PC-9 (cell line): ENCODE measurements around the gene RGS11. TPM values are rescaled to one million over a fixed set of nuclear protein-coding genes. Genes with fewer than 3 reads are reported as not detected.

ENCODE experiments used
- BruUV-seq: library from RNA; stranded (reverse); fragments of 400-500 nt; replicated peaks from 2 replicates; lab custom pipeline; 2021; lab: Mats Ljungman, UMichigan
- CTCF ChIA-PET: fragments of 300-600 bp; sonication (Branson Sonifier 250); formaldehyde crosslinking; loops from one replicate; lab custom pipeline; 2022; ENCODE audit warnings: antibody characterized with exemption; lab: Charles Lee
- POLR2A ChIA-PET: fragments of 300-600 bp; sonication (Branson Sonifier 250); formaldehyde crosslinking; loops from one replicate; lab custom pipeline; 2022; ENCODE audit warnings: antibody characterized with exemption; ENCODE audit not compliant: unreplicated experiment; lab: Charles Lee
- DNase-seq, 2 experiments: peaks; one replicate each; pipeline versions ENCODE4 v3.0.0 to v3.0.0-alpha.2; 2015 to 2022; ENCODE audit warnings: mixed read lengths in 1 of 2
- H2AFZ ChIP-seq: fragments of 200-600 bp; sonication (generic); 2 replicates; pipeline ENCODE4 v1.8.1; 2017; ENCODE audit warnings: antibody characterized with exemption
- H3F3A ChIP-seq: fragments of 200-600 bp; sonication (generic); 2 replicates; pipeline ENCODE4 v1.8.1; 2017; ENCODE audit warnings: antibody characterized with exemption, mild to moderate bottlenecking, low read depth; ENCODE audit not compliant: insufficient read depth
- H3K27ac ChIP-seq: fragments of 200-600 bp; sonication (generic); 2 replicates; pipeline ENCODE4 v1.6.1; 2016; ENCODE audit warnings: mixed run types
- H3K27me3 ChIP-seq: fragments of 200-600 bp; sonication (generic); 2 replicates; pipeline ENCODE4 v1.6.1; 2016; ENCODE audit warnings: low read depth, mixed run types; ENCODE audit not compliant: insufficient read depth
- H3K36me3 ChIP-seq: fragments of 200-600 bp; sonication (generic); 2 replicates; pipeline ENCODE4 v1.6.1; 2016; ENCODE audit warnings: low read depth, mixed run types
- H3K4me1 ChIP-seq: fragments of 200-600 bp; sonication (generic); replicated peaks from 2 replicates; pipeline ENCODE4 v1.6.1; 2016; ENCODE audit warnings: mixed run types; ENCODE audit not compliant: insufficient read depth
- H3K4me2 ChIP-seq: fragments of 200-600 bp; sonication (generic); 2 replicates; pipeline ENCODE4 v1.6.1; 2017; ENCODE audit warnings: mixed run types
- H3K4me3 ChIP-seq: fragments of 200-600 bp; sonication (generic); 2 replicates; pipeline ENCODE4 v1.6.1; 2016; ENCODE audit warnings: mixed run types
- H3K79me2 ChIP-seq: fragments of 200-600 bp; sonication (generic); 2 replicates; pipeline ENCODE4 v1.6.1; 2017; ENCODE audit warnings: low read depth, mixed run types
- H3K9me2 ChIP-seq: fragments of 200-600 bp; sonication (generic); 2 replicates; pipeline ENCODE4 v1.8.1; 2017; ENCODE audit warnings: mild to moderate bottlenecking; ENCODE audit not compliant: insufficient read depth
- H3K9me3 ChIP-seq: fragments of 200-600 bp; sonication (generic); 2 replicates; pipeline ENCODE4 v1.8.1; 2016; ENCODE audit warnings: low read depth; ENCODE audit not compliant: insufficient read depth
- H4K20me1 ChIP-seq: fragments of 200-600 bp; sonication (generic); 2 replicates; pipeline ENCODE4 v1.8.1; 2017; ENCODE audit not compliant: insufficient read depth
- EZH2 ChIP-seq: fragments of 200-600 bp; sonication (generic); IDR thresholded peaks from 2 replicates; pipeline ENCODE4 v1.8.0; 2017; ENCODE audit warnings: antibody characterized with exemption, low read depth
- intact Hi-C: fragments of 100-400 bp; cut with micrococcal nuclease; formaldehyde crosslinking; loops from one replicate; pipeline ENCODE4 v1.10.0; 2022; ENCODE audit not compliant: unreplicated experiment
- total RNA-seq: library from RNA; stranded (reverse); gene quantifications from 2 replicates; pipeline ENCODE4 v1.2.3, GENCODE V29; 2021
- TF ChIP-seq, protein P1 (sequence below): fragments of 200-600 bp; sonication (generic); conservative IDR thresholded peaks from 2 replicates; pipeline ENCODE4 v1.6.1; 2017; ENCODE audit warnings: mixed run types, antibody characterized with exemption, mild to moderate bottlenecking, moderate library complexity

The RGS11 gene
- total RNA-seq, 1 experiment from 2014 or later = not detected

- DNase-seq = no peak
- no peak for TF ChIP-seq EZH2
- TF ChIP-seq, protein P1, sequence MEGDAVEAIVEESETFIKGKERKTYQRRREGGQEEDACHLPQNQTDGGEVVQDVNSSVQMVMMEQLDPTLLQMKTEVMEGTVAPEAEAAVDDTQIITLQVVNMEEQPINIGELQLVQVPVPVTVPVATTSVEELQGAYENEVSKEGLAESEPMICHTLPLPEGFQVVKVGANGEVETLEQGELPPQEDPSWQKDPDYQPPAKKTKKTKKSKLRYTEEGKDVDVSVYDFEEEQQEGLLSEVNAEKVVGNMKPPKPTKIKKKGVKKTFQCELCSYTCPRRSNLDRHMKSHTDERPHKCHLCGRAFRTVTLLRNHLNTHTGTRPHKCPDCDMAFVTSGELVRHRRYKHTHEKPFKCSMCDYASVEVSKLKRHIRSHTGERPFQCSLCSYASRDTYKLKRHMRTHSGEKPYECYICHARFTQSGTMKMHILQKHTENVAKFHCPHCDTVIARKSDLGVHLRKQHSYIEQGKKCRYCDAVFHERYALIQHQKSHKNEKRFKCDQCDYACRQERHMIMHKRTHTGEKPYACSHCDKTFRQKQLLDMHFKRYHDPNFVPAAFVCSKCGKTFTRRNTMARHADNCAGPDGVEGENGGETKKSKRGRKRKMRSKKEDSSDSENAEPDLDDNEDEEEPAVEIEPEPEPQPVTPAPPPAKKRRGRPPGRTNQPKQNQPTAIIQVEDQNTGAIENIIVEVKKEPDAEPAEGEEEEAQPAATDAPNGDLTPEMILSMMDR = no peak
- H3K27me3 ChIP-seq = peaks cover 6% of the 10 kb centered on the region; the same call in 1 of the 2 replicates
- no peaks in the 10 kb centered on the region for H3K9me2 ChIP-seq
- no peak overlapping the region for H2AFZ ChIP-seq
- H3K4me2 ChIP-seq = no peak overlapping the region
- H3K4me3 ChIP-seq = no peak overlapping the region
- no peaks in the 10 kb centered on the region for H3K79me2 ChIP-seq
- ChIA-PET CTCF (no interaction called here), POLR2A (no interaction called here)
- peaks cover 5% of the 10 kb centered on the region; the same call in 1 of the 2 replicates for H3F3A ChIP-seq
- intact Hi-C loops = no loop called here
- no peaks in the 10 kb centered on the region for H3K4me1 ChIP-seq
- no TSS peak for BruUV-seq
- no peaks in the 10 kb centered on the region for H3K9me3 ChIP-seq
- no peaks in the 10 kb centered on the region for H3K36me3 ChIP-seq
- H3K27ac ChIP-seq = no peak overlapping the region
- no peaks in the 10 kb centered on the region for H4K20me1 ChIP-seq
Observed at GRCh38 chr16:285146-286055, 9.7 kb upstream of the RGS11 start.

- POLR2A ChIA-PET = no interaction called here
Observed at GRCh38 chr16:284204-285120, 8.7 kb upstream of the RGS11 start.

More at GRCh38 chr16:284204-285120, 8.7 kb upstream of the RGS11 start:
- CTCF ChIA-PET = no interaction called here
- Histone ChIP-seq H3K27ac (no peak overlapping the region), H3K9me2 (no peaks in the 10 kb centered on the region), H4K20me1 (no peaks in the 10 kb centered on the region), H2AFZ (no peak overlapping the region), H3K4me1 (no peaks in the 10 kb centered on the region), H3K4me3 (no peak overlapping the region), H3K79me2 (no peaks in the 10 kb centered on the region), H3K36me3 (no peaks in the 10 kb centered on the region), H3F3A (peaks cover 5% of the 10 kb centered on the region; the same call in 1 of the 2 replicates), H3K9me3 (no peaks in the 10 kb centered on the region), H3K27me3 (peaks cover 6% of the 10 kb centered on the region; the same call in 1 of the 2 replicates), H3K4me2 (no peak overlapping the region)
- DNase-seq = no peak
- no TSS peak for BruUV-seq
- no peak for TF ChIP-seq EZH2
- TF ChIP-seq, protein P1 = no peak
- intact Hi-C loops = no loop called here
